ENCODE results near the gene C1orf146. TPM values are rescaled to one million over a fixed set of nuclear protein-coding genes. Genes with fewer than 3 reads are reported as not detected.
"Not testable (repeated sequence)": the region's sequence is repeated elsewhere in the genome, so short reads cannot be mapped to it uniquely, and the experiment has no call there.

Gene C1orf146
- total RNA-seq, 4 donors from 2014 or later, result not detected

DNA sequence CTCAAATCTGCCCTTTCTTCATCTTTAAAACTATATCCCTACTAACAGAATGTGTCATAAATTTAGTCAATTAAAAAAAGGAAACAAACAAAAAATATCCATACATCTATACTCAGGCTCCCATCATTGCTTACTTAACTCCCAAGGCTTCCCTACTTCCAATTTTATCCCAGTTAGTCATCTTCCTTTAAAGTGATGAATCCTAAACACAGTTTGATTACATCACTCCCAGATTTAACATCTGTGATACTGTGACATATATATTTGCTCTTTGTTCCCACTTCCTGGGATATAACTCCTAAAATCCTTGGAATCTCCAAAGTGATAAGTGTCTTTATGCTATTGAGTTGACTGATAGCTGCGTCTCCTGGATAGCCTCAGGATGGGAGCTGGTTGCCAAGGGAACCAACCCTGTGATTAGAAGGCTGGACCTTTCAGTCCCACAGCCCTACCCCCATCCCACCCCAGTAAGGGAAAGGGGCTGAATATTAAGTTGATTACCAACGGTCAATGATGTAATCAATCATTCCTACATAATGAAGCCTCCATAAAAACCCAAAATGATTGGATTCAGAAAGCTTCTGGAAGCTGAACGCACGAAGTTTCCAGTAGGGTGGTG, 59.5 kb downstream of the C1orf146 start:
- intact Hi-C loops (cut with DNase I; ENCODE audit: low total_unique reads) (no loop called here), in situ Hi-C loops (cut with MboI; ENCODE audit: low pct_ligation_motif_present in 1 of 4, low pct_unique_long_range_greater_than_20kb in 1 of 4, low sequenced_read_pairs in 3 of 4) (loop anchor here in 2 of 4 donors (25.0 kb wide), 3 partner anchors 265 to 765 kb away; partner anchors contain the start of gene CDC7 (in 1 of the 2))
- H3K36me3 ChIP-seq, result peaks cover 0 to 14% (median 0%) of the 10 kb centered on the region in 4 donors
- no peaks in the 10 kb centered on the region for H3K9me3 ChIP-seq
- no peak overlapping the region for H3K27ac ChIP-seq
- 96 to 100% methylated on average over 1 to 4 of the region's 4 CpGs for WGBS, 2 donors (ENCODE audit: low coverage in 1 of 2)
- no peak overlapping the region for H3K4me3 ChIP-seq
- H3K27me3 ChIP-seq, result no peaks in the 10 kb centered on the region
- TF ChIP-seq POLR2A (IDR thresholded peaks at IDR 0.05), result no peak
- H3K4me1 ChIP-seq, result no peaks in the 10 kb centered on the region
- no peak for DNase-seq

DNA sequence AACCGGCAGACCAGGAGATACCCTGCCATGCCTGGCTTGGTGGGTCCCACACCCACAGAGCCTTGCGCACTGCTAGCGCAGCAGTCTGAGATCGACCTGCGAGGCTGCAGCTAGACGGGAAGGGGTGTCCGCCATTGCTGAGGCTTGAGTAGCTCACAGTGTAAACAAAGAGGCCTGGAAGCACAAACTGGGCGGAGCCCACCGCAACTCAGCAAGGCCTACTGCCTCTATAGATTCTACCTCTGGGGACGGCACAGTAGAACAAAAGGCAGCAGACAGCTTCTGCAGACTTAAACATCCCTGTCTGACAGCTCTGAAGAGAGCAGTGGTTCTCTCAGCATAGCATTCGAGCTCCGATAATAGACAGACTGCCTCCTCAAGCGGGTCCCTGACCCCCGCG, 62.1 kb downstream of the C1orf146 start:
- H3K4me1 ChIP-seq; DNase-seq; H3K27ac ChIP-seq; intact Hi-C loops (cut with DNase I; ENCODE audit: low total_unique reads); H3K27me3 ChIP-seq; H3K4me3 ChIP-seq; H3K9me3 ChIP-seq: not testable (repeated sequence)
- WGBS, 2 donors (ENCODE audit: low coverage in 1 of 2), result 97% methylated on average over 15 of the region's 15 CpGs; no CpG with 5 or more reads in 1 of the 2 donors
- peaks cover 0 to 14% (median 0%) of the 10 kb centered on the region in 4 donors for H3K36me3 ChIP-seq
- in situ Hi-C loops (cut with MboI; ENCODE audit: low pct_ligation_motif_present in 1 of 4, low pct_unique_long_range_greater_than_20kb in 1 of 4, low sequenced_read_pairs in 3 of 4), result loop anchor here in 2 of 4 donors (25.0 kb wide), 3 partner anchors 267 to 767 kb away; partner anchors contain the start of gene CDC7 (in 1 of the 2)

DNA sequence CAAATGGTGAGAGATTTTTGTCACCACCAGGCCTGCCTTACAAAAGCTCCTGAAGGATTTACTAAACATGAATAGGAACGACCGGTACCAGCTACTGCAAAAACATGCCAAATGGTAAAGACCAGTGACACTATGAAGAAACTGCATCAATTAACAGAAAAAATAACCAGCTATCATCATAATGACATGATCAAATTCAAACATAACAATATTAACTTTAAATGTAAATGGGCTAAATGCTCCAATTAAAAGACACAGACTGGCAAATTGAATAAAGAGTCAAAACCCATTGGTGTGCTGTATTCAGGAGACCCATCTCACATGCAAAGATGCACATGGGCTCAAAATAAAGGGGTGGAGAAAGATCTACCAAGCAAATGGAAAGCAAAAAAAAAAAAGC, 63.7 kb downstream of the C1orf146 start:
- H3K9me3 ChIP-seq; H3K4me3 ChIP-seq; H3K36me3 ChIP-seq; intact Hi-C loops (cut with DNase I; ENCODE audit: low total_unique reads); H3K27ac ChIP-seq; H3K4me1 ChIP-seq; H3K27me3 ChIP-seq; DNase-seq: not testable (repeated sequence)
- in situ Hi-C loops (cut with MboI; ENCODE audit: low pct_ligation_motif_present in 1 of 4, low pct_unique_long_range_greater_than_20kb in 1 of 4, low sequenced_read_pairs in 3 of 4), result loop anchor here in 2 of 4 donors (25.0 kb wide), 3 partner anchors 269 to 769 kb away; partner anchors contain the start of gene CDC7 (in 1 of the 2)
- WGBS, 2 donors (ENCODE audit: low coverage in 1 of 2), result 98 to 100% methylated on average over 2 of the region's 2 CpGs

DNA sequence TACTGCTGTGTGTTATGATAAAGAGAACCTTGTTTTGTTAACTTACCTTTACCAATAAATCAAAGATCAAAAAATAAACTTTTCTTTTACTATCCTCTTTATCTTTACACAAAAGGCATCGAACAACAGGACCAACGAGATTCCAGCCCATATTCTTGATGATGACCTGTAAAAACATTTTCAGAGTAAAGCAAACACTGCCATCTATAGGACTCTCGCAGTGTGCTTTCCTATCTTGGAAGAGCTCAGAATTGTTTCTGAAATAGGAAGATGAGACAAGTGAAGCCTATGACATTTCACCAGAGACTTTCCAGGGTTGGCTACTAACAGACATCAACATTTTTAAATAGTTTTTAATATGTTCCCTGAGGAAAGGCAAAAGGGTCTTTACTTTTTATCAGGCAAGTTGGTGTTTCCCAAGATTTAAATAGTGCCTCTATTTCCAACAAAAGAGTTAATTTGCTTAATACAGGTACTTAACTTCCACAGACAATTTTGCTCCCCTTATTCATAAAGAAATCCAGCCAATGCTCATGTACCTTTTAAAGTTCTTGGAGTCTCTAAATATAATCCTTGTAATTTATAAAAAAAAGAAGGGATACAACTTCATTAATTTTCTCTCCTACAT, 73.8 kb downstream of the C1orf146 start:
- no peak overlapping the region for H3K27ac ChIP-seq
- H3K27me3 ChIP-seq, result no peaks in the 10 kb centered on the region
- no peak overlapping the region for H3K4me3 ChIP-seq
- H3K4me1 ChIP-seq, result no peaks in the 10 kb centered on the region
- intact Hi-C loops (cut with DNase I; ENCODE audit: low total_unique reads), result no loop called here
- DNase-seq, result no peak
- no peaks in the 10 kb centered on the region for H3K9me3 ChIP-seq
- WGBS, 2 donors (ENCODE audit: low coverage in 1 of 2), result 16 to 20% methylated on average over 3 of the region's 3 CpGs
- H3K36me3 ChIP-seq, result peaks cover 0 to 8% (median 0%) of the 10 kb centered on the region in 4 donors
- in situ Hi-C loops (cut with MboI; ENCODE audit: low pct_ligation_motif_present in 1 of 4, low pct_unique_long_range_greater_than_20kb in 1 of 4, low sequenced_read_pairs in 3 of 4), result loop anchor here in 2 of 4 donors (25.0 kb wide), 3 partner anchors 279 to 779 kb away; partner anchors contain the start of gene CDC7 (in 1 of the 2)
- TF ChIP-seq, protein P1, sequence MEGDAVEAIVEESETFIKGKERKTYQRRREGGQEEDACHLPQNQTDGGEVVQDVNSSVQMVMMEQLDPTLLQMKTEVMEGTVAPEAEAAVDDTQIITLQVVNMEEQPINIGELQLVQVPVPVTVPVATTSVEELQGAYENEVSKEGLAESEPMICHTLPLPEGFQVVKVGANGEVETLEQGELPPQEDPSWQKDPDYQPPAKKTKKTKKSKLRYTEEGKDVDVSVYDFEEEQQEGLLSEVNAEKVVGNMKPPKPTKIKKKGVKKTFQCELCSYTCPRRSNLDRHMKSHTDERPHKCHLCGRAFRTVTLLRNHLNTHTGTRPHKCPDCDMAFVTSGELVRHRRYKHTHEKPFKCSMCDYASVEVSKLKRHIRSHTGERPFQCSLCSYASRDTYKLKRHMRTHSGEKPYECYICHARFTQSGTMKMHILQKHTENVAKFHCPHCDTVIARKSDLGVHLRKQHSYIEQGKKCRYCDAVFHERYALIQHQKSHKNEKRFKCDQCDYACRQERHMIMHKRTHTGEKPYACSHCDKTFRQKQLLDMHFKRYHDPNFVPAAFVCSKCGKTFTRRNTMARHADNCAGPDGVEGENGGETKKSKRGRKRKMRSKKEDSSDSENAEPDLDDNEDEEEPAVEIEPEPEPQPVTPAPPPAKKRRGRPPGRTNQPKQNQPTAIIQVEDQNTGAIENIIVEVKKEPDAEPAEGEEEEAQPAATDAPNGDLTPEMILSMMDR (IDR thresholded peaks at IDR 0.05), result peak; percentile 41 to 59 (median 54)
- TF ChIP-seq EP300 (IDR thresholded peaks at IDR 0.05; ENCODE audit: low read depth) (no peak), POLR2A (IDR thresholded peaks at IDR 0.05) (no peak), POLR2AphosphoS5 (IDR thresholded peaks at IDR 0.05) (no peak)

Other genes with a start within 250 kb of the C1orf146 start
- gene EPHX4, start 187.9 kb upstream of the C1orf146 start, total RNA-seq, result under 1 TPM in 1 of 4 donors, not detected in 3; 0.41 TPM
- not detected for gene SETSIP, start 142.5 kb upstream of the C1orf146 start, total RNA-seq
- 1 to 10 TPM; 1.4 to 6.7 (median 6.4) TPM for gene BTBD8, start 137.6 kb upstream of the C1orf146 start, total RNA-seq
- 1 to 10 TPM; 2.4 to 8.7 (median 4.1) TPM for gene GLMN, start 81.1 kb downstream of the C1orf146 start, total RNA-seq
- 10 to 100 TPM in 2 of 4 donors, 1 to 10 TPM in 2; 3.2 to 37.8 (median 11.7) TPM for gene RPAP2, start 81.1 kb downstream of the C1orf146 start, total RNA-seq

Measured in transverse colon (tissue), 4 donors.